Amygdala (tissue), 56 donors: ENCODE data around the gene BRIP1.
"Not testable (repeated sequence)": the region's sequence is repeated elsewhere in the genome, so short reads cannot be mapped to it uniquely, and the experiment has no call there.

Experiments
- DNase-seq, 56 donors: peaks; one replicate each; lab custom pipeline; 2025; lab: John Stamatoyannopoulos, UW

Gene BRIP1

DNA sequence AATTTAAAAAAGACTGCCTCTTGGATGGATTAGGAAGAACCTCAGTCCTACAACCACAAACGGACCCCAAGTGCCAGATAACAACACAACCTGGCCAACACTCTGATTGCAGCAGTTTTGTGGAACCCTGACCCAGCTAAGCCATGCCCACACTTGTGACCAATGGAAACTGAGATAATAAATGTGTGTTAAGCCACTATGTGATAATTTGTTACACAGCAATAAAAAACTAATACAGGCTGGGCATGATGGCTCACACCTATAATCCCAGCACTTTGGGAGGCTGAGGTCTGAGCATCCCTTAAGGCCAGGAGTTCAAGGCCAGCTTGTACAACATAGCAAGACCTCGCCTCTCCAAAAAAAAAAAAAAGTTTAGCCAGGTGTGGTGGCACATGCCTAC, 127.5 kb downstream of the BRIP1 start:
- no peak for DNase-seq

- DNase-seq, result no peak
These were observed 128.9 kb downstream of the BRIP1 start for GRCh38 chr17:61734466-61734865.

- no peak for DNase-seq
These were observed 129.3 kb downstream of the BRIP1 start for GRCh38 chr17:61734012-61734411.

DNA sequence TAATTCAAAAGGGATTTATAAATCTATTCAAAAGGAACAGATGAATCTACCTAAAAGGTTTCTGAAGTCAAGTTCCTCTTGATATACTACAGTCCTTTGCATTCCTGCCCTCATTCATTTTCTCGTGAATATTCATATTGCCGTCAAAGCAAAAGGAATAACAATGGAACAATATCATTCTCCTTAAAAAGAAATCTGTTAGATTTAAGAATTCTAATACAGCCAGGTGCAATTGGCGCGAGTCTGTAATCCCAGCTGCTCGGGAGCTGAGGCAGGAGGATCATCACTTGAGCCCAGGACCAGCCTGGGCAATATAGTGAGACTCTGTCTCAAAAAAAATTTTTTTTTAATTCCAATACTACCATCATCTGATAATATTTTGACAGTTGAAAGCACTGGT, 130.3 kb downstream of the BRIP1 start:
- DNase-seq, result no peak

DNA sequence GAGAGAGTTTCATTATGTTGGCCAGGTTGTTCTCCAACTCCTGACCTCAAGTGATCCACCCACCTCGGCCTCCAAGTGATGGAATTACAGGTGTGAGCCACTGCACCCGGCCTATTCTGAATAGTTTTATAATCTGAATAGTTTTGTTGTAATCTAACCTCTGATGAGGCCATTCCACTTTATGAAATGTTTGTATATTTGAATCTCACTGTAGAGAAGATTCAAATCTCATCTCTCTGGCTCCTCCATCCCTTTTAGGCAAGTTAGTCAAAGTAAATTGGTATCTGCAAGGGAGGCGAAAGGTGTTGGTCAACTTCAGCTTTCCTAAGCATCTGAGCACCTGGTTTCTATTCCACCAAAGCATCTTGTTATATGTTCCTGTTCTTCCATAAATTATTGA, 131.2 kb downstream of the BRIP1 start:
- DNase-seq, result no peak

DNA sequence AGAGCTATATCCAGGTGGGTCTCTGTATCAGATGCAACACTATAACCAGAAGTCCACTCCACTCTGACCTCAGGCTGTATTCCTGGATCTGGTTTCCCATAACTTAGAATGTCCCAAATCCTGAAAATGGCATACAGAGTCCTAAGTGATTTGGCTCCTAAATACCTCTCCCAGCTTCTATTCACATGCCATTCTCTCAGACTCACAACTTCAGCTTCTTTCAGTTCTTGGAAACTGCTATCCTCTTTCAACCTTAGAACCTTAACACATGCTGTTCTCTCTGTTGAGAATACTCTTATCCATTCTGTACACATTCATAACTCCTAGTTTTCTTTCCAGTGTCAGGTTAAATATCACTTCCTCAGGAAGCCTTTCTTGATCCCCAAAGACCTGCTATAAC, 132.0 kb downstream of the BRIP1 start:
- no peak for DNase-seq

DNA sequence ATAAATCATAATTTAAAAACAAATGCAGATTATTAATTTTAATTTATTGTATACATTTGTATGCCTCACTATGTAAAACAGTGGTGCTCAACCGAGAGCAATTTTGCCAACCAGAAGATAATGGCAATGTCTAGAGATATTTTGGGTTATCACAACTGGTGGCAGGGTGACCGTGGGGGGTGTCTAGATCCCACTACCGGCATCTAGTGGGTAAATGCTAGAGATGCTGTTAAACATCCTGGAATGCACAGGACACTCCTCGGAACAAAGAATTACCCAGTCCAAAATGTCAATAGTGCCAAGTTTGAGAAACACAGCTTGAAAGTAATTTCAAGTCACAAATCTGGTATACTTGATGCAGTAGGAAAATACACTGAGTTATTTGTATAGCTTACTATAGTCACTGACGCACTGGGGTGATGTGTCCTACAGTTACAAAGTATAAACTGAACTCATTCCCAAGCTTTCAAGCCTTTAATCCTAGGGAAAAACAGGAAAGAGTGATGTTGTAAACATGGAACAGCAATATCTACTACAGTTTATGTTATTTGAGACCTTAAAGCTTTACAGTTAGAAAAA, 133.5 kb downstream of the BRIP1 start:
- DNase-seq, result no peak

GRCh38 chr17:61728297-61728836, 135.0 kb downstream of the BRIP1 start:
- DNase-seq, result no peak

DNA sequence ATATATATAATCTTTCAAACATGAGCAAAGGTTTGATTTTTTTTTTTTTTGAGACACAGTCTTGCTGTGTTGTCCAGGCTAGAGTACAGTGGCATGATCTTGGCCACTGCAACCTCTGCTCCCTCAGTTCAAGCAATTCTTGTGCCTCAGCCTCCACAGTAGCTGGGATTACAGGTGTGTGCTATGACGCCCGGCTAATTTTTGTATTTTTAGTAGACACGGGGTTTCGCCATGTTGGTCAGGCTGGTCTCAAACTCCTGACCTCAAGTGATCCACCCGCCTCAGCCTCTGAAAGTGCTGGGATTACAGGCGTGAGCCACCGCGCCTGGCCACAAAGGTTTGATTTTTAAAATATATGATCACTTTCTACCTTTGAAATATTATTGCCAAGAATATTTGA, 135.5 kb downstream of the BRIP1 start:
- DNase-seq, result not testable (repeated sequence)

DNA sequence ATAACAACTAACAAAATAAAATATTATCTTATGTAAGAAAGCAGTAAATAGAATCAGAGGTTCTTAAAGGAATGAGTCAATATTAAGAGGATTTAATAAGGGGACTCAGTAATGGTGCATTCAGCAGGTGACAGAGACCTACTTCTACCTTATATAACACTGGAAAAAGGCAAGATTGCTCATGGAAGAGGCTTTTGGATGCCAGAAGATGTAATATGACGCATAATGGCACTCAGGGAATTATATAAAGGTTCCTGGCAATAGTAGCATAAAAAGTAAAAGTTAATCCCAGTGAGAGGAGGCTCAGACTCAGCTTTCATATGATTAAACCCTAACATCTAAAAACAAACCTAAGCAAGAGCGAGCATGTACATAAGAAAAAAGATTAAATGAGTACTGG, 136.4 kb downstream of the BRIP1 start:
- no peak for DNase-seq

DNA sequence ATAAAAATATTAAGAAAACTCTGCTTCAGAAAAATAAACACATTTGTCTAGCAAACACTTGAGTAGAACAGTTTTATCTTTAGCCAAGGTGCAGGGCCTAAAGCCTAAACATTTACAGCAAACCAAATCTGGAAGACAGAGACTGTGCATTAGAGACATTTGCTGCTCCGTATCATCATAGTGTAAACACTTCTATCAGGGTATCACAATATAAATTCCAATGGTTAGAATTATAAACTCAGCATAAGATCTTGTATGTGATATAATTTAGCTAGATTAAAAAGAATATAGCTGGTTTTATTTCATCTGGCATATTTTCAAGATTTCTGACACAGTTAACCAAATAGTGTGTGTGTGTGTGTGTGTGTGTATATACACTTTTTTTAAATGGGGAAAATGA, 138.6 kb downstream of the BRIP1 start:
- no peak for DNase-seq

- no peak for DNase-seq
These were observed 139.4 kb downstream of the BRIP1 start for GRCh38 chr17:61723914-61724313.

DNA sequence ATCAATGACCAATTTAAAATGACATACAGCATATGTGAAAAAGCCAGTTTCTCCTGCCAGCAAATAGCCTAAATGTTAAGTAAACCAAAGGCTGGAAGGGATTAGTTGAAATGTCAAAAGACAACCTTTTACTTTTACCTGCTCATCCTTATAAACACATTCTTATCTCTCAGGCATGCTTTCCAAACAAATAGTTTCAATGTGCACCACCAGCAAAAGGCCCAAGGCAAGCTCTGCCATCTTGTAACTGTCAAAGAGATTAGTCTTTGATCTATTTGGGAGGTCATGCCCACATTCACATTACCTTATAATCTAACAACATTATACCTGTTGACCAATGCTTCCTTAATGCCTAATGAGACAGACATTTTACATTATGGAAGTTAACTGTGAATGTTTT, 140.1 kb downstream of the BRIP1 start:
- no peak for DNase-seq

GRCh38 chr17:61722398-61722797, 140.9 kb downstream of the BRIP1 start:
- DNase-seq, result no peak

GRCh38 chr17:61720016-61720795, 143.1 kb downstream of the BRIP1 start:
- DNase-seq, result no peak

GRCh38 chr17:61719220-61719619, 144.1 kb downstream of the BRIP1 start:
- DNase-seq, result not testable (repeated sequence)

- DNase-seq, result no peak
These were observed 145.3 kb downstream of the BRIP1 start for GRCh38 chr17:61718022-61718421.

DNA sequence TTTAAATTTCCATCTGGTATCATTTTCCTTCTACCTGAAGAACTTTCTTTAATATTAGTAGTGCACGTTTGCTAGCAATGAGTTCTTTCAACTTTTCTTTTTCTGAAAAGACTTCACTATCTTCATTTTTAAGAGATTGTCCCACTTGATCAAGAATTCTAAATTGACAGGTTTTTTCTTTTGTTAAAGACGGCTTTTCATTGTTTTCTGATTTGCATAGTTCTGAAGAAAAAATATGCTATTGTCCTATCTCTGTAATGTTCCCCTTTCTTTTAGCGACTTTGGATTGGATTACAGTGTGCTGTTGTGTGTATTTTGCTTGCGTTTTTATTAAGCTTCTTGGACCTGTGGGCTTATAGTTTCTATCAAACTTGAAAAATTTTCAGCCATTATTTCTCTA, 146.0 kb downstream of the BRIP1 start:
- no peak for DNase-seq

DNA sequence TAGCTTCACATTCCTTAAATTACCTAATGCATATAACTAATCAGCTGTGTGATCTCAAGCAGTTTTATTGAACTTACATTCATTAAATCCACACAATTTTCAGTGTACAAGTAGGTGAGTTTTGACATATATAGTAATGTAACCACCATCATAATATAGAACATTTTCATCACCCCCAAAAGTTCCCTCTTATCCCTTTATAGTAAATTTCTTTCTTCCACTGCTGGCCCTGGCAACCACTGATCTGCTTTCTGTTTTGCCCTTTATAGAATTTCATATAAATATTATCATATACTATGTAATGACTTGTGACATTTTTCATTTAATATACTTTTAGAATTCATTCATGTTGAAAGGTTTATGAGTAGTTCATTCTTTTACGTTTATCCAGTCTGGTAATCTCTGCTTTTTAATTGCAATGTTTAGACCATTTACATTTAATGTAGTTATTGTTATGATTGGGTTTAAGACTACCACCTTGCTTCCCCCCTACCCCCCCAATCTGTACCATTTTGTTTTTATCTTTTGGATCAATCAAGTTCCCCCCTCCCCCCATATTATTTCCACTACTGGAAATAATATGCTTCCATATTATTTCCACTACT, 147.0 kb downstream of the BRIP1 start:
- DNase-seq, result no peak

DNA sequence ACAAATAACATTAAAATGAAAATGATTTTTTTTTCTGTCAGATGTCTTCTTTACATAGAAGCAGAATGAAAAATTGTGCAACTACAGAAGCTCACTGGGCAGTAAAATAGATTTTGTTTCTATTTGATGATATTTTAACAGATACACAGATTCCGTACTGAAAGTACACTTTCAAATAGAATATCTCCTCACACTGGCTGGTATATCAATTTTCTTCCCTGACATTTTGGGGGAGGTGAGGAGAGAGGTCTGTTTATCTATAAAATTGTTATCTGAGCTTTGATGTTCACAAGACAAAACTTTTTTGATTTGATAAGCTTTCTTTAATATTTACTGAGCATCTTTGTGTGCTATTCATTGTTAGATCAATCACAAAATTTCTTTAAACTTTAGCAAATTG, 148.0 kb downstream of the BRIP1 start:
- DNase-seq, result no peak

DNA sequence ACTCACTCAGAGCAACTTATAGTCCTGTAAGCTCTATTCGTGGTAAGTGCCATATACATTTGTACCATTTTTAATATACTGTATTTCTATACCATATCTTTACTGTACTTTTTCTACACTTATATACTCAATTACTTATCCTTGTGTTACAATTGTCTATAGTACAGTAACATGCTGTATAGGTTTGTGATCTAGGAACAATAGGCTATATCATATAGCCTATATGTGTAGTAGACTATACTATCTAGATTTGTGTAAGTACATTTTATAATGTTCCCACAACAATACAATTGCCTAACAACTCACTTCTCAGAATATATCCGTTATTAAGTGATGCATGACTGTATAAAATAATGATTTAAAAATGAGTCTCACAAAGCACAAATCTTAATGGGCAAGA, 149.0 kb downstream of the BRIP1 start:
- no peak for DNase-seq

- no peak for DNase-seq
These were observed 150.3 kb downstream of the BRIP1 start for GRCh38 chr17:61713035-61713434.
